A549 (cell line): Measurements from ENCODE around the gene PPP1R9A.

Source experiments
- CBX8 ChIP-seq: fragments of 200-600 bp; sonication (generic); IDR thresholded peaks from 2 replicates; pipeline ENCODE4 v1.6.1; 2016
- CEBPB ChIP-seq, 2 experiments: fragments of >200 bp in 1 of 2; sonication (Bioruptor Twin) in 1 of 2; formaldehyde crosslinking in 1 of 2; IDR thresholded peaks; 2 replicates each; pipeline ENCODE4 v1.6.1; 2012 to 2016
- EP300 ChIP-seq, 2 experiments: fragments of >200 bp; sonication (Bioruptor Twin); formaldehyde crosslinking; IDR thresholded peaks; 2 replicates in 1 of 2; 3 replicates in 1 of 2; pipeline ENCODE4 v1.6.1; 2016 to 2017
- KDM5A ChIP-seq: fragments of 200-600 bp; sonication (generic); IDR thresholded peaks from 2 replicates; pipeline ENCODE4 v1.6.1; 2016; ENCODE audit warnings: antibody characterized with exemption, mild to moderate bottlenecking
- MYC ChIP-seq: IDR thresholded peaks from 2 replicates; pipeline ENCODE4 v1.6.1; 2012; ENCODE audit warnings: mild to moderate bottlenecking, inconsistent platforms, low read length, improper control_type of control experiment, borderline replicate concordance
- PBX3 ChIP-seq: IDR thresholded peaks from 2 replicates; pipeline ENCODE4 v1.6.1; 2012
- POLR2A ChIP-seq: IDR thresholded peaks from 2 replicates; pipeline ENCODE4 v1.6.1; 2012; ENCODE audit warnings: mild to moderate bottlenecking, low read length
- POLR2AphosphoS2 ChIP-seq: conservative IDR thresholded peaks from 2 replicates; pipeline ENCODE4 v1.6.1; 2012; ENCODE audit warnings: low read length, improper control_type of control experiment, inconsistent platforms
- USF2 ChIP-seq: fragments of 450-650 bp; IDR thresholded peaks from 2 replicates; pipeline ENCODE4 v1.6.1; 2014; ENCODE audit warnings: antibody characterized with exemption
- TF ChIP-seq, protein P1 (sequence below): fragments of >200 bp; sonication (Bioruptor Twin); formaldehyde crosslinking; IDR thresholded peaks from 3 replicates; pipeline ENCODE4 v1.5.1; 2016

GRCh38 chr7:95126053-95126709 lies 218.8 kb downstream of the PPP1R9A start:
- TF ChIP-seq POLR2AphosphoS2 (no peak), POLR2A (no peak), MYC (no peak), CBX8 (no peak), CEBPB (IDR thresholded peaks at IDR 0.05) (no peak), PBX3 (no peak), USF2 (no peak), KDM5A (no peak), EP300 (IDR thresholded peaks at IDR 0.05) (no peak)
- TF ChIP-seq, protein P1, sequence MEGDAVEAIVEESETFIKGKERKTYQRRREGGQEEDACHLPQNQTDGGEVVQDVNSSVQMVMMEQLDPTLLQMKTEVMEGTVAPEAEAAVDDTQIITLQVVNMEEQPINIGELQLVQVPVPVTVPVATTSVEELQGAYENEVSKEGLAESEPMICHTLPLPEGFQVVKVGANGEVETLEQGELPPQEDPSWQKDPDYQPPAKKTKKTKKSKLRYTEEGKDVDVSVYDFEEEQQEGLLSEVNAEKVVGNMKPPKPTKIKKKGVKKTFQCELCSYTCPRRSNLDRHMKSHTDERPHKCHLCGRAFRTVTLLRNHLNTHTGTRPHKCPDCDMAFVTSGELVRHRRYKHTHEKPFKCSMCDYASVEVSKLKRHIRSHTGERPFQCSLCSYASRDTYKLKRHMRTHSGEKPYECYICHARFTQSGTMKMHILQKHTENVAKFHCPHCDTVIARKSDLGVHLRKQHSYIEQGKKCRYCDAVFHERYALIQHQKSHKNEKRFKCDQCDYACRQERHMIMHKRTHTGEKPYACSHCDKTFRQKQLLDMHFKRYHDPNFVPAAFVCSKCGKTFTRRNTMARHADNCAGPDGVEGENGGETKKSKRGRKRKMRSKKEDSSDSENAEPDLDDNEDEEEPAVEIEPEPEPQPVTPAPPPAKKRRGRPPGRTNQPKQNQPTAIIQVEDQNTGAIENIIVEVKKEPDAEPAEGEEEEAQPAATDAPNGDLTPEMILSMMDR, result no peak
